AG04450 (cell line): ENCODE results near the gene CNN2. TPM values are rescaled to one million over a fixed set of nuclear protein-coding genes. Genes with fewer than 3 reads are reported as not detected.

ENCODE experiments used
- CTCF ChIA-PET: fragments of 300-600, 350-600 bp; formaldehyde crosslinking; extraction: SDS; loops from one replicate; lab custom pipeline; 2022; ENCODE audit warnings: antibody characterized with exemption, inconsistent platforms; lab: Charles Lee
- POLR2A ChIA-PET: fragments of 350-600 bp; formaldehyde crosslinking; extraction: SDS; loops from one replicate; lab custom pipeline; 2021; ENCODE audit warnings: antibody characterized with exemption, inconsistent platforms; lab: Yijun Ruan, JAX
- DNase-seq: peaks from one replicate; pipeline ENCODE4 v3.0.0-alpha.2; 2011; ENCODE audit warnings: low read depth, low spot score
- H3K27ac ChIP-seq: one replicate; pipeline ENCODE4 v1.5.1; 2012; ENCODE audit warnings: low read depth, low read length, control low read depth
- H3K27me3 ChIP-seq: one replicate; pipeline ENCODE4 v1.6.0; 2012; ENCODE audit warnings: low read length; ENCODE audit not compliant: control insufficient read depth, insufficient read depth
- H3K4me3 ChIP-seq: 2 replicates; pipeline ENCODE4 v1.5.1; 2011; ENCODE audit warnings: mild to moderate bottlenecking, low read depth, low read length, control low read depth
- H3K9me3 ChIP-seq: 2 replicates; pipeline ENCODE4 v1.5.1; 2012; ENCODE audit warnings: low read length; ENCODE audit not compliant: control insufficient read depth, insufficient read depth
- polyA plus RNA-seq: library from polyadenylated mRNA; depleted of rRNA; stranded (reverse); fragments of >200 nt; gene quantifications from 2 replicates; pipeline ENCODE4 v1.2.3, GENCODE V29; 2011
- TF ChIP-seq, protein P1 (sequence below): IDR thresholded peaks from 2 replicates; pipeline ENCODE4 v1.5.1; 2011; ENCODE audit warnings: low read depth, low read length, control low read depth, inconsistent platforms

The CNN2 gene
- polyA plus RNA-seq, 1 experiment, result 302 TPM

DNA sequence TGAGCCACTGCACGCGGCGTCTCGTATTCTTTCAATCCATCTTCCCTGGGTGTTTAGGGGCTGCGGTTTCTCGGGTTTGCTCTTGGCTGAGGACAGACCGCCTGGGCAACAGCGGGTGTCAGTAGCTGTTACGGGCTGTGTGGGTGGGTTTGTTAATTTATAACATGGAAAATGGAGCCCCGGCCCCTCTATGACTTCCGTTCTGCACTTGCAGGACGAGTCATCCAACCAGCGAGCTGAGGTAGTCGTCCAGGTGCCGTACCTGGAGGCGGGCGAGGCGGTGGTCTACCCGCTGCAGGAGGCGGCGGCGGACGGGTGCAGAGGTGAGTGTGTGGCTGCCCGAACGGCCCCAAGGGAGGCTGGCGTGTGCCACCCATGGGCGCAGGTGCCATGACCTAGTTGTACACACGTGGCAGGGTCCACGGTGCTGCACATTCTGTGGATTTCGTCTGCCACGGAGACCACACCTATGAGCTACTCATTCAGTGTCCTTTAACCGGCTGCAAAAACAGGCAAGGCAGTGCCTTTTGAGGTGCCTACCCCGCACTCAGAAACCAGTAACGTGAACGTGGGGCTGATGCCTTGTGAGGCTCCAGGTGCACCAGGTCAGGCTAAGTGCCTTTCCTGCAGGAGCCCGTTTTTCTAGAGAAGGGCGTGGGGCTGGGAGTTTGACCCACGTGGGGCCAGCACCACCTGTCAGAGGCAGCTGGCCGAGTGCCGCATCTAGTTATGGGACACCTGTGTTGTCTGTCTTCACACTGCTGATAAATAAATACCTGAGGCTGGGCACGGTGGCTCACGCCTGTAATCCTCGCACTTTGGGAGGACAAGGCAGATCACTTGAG, 57.8 kb downstream of the CNN2 start:
- no peak overlapping the region for H3K27ac ChIP-seq
- CTCF ChIA-PET, result interaction anchor here (1.0 kb wide), 1 partner anchor 9 kb away, joined by 3 read pairs; no protein-coding TSS in a partner anchor
- TF ChIP-seq, protein P1, sequence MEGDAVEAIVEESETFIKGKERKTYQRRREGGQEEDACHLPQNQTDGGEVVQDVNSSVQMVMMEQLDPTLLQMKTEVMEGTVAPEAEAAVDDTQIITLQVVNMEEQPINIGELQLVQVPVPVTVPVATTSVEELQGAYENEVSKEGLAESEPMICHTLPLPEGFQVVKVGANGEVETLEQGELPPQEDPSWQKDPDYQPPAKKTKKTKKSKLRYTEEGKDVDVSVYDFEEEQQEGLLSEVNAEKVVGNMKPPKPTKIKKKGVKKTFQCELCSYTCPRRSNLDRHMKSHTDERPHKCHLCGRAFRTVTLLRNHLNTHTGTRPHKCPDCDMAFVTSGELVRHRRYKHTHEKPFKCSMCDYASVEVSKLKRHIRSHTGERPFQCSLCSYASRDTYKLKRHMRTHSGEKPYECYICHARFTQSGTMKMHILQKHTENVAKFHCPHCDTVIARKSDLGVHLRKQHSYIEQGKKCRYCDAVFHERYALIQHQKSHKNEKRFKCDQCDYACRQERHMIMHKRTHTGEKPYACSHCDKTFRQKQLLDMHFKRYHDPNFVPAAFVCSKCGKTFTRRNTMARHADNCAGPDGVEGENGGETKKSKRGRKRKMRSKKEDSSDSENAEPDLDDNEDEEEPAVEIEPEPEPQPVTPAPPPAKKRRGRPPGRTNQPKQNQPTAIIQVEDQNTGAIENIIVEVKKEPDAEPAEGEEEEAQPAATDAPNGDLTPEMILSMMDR, result no peak
- POLR2A ChIA-PET, result interaction anchor here (1.1 to 3.2 kb wide), 3 partner anchors 9 to 20 kb away, joined by 3 to 10 read pairs (median 4); partner anchors contain the start of gene GPX4
- DNase-seq, result no peak
- no peaks in the 10 kb centered on the region for H3K27me3 ChIP-seq
- H3K9me3 ChIP-seq, result peaks cover 25% of the 10 kb centered on the region; the same call in 1 of the 2 replicates
- no peak overlapping the region for H3K4me3 ChIP-seq

DNA sequence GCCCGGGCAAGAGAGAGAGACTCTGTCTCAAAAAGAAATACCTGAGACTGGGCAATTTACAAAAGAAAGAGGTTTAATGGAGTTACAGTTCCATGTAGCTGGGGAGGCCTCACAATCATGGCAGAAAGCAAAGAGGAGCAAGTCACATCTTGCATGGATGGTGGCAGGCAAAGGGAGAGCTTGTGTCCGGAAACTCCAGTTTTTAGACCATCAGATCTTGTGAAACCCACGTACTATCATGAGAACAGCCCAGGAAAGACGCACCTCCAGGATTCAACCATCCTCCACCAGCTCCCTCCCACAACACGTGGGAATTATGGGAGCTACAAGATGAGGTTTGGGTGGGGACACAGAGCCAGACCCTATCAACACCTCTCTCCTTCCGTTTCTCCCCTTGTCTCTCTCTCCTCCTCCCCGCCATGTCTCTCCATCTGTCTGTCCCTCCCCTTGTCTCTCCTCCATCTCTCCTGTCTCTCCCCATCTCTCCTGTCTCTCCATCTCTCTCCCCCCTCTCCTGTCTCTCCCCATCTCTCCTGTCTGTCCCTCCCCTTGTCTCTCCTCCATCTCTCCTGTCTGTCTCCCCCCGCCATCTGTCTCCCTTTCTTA, 58.7 kb downstream of the CNN2 start:
- H3K9me3 ChIP-seq, result peaks cover 17% of the 10 kb centered on the region; the same call in 1 of the 2 replicates
- CTCF ChIA-PET, result no interaction called here
- H3K27ac ChIP-seq, result no peak overlapping the region
- H3K27me3 ChIP-seq, result no peaks in the 10 kb centered on the region
- DNase-seq, result no peak
- POLR2A ChIA-PET, result interaction anchor here (1.1 to 3.2 kb wide), 3 partner anchors 10 to 20 kb away, joined by 3 to 10 read pairs (median 4); partner anchors contain the start of gene GPX4
- TF ChIP-seq, protein P1, result no peak
- H3K4me3 ChIP-seq, result no peak overlapping the region

DNA sequence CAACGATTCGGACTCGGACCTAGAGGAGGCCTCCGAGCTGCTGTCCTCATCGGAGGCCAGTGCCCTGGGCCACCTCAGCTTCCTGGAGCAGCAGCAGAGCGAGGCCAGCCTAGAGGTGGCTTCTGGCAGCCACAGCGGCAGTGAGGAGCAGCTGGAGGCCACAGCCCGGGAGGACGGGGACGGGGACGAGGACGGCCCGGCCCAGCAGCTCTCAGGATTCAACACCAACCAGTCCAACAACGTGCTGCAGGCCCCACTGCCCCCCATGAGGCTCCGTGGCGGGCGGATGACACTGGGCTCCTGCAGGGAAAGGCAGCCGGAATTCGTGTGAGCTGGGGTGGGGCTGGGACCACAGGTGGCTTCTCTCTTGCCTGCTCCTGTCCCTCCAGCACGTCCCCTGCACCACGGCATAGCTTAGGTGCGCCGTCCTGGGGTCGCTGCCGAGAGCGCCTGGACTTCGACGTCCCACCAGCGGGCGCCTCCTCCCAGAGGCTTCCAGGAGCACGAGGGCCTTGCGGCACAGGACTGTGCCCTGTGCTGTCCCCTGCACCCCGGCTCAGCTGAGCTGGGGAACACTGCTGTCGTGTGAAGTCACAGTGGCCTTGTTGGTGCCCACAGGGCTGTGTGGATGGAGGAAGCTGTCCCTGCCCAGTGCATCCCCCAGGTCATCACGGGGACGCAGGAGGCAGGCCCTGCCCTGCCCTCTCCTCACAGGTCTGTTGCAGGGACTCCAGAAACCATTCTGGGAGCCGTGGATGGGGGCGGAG, 59.5 kb downstream of the CNN2 start:
- no peaks in the 10 kb centered on the region for H3K27me3 ChIP-seq
- no peak overlapping the region for H3K4me3 ChIP-seq
- H3K9me3 ChIP-seq, result peaks cover 10% of the 10 kb centered on the region; the same call in 1 of the 2 replicates
- ChIA-PET CTCF (interaction anchor here (0.6 kb wide), 1 partner anchor 28 kb away, joined by 3 read pairs; no protein-coding TSS in a partner anchor), POLR2A (interaction anchor here (1.1 to 3.2 kb wide), 3 partner anchors 11 to 21 kb away, joined by 3 to 10 read pairs (median 4); partner anchors contain the start of gene GPX4)
- TF ChIP-seq, protein P1, result no peak
- no peak overlapping the region for H3K27ac ChIP-seq
- DNase-seq, result no peak

DNA sequence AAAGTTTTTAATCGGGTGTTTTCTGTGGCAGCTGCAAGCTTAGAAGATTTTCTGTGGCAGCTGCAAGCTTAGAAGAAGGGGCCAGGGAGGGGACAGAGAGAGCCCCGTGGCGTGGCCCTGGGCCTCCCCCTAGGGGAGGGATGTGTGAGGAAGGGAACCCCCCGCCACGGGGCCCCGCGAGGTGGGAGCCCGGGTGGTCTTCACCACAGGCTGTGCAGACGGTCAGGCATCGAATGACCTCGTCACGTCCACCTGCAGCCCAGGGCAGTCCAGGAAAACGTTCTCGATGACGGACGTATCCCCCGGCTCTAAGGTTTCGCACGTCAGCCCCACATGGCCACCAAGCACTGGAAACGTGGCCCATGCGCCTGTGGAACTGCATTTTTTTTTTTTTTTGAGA, 60.2 kb downstream of the CNN2 start:
- no peak overlapping the region for H3K4me3 ChIP-seq
- DNase-seq, result no peak
- TF ChIP-seq, protein P1, result no peak
- no peak overlapping the region for H3K27ac ChIP-seq
- ChIA-PET CTCF (interaction anchor here (0.6 kb wide), 1 partner anchor 27 kb away, joined by 3 read pairs; no protein-coding TSS in a partner anchor), POLR2A (interaction anchor here (0.8 to 3.2 kb wide), 2 partner anchors 18 to 113 kb away, joined by 4 to 10 read pairs; partner anchors contain the start of gene GPX4)
- peaks cover 3% of the 10 kb centered on the region; the same call in 1 of the 2 replicates for H3K9me3 ChIP-seq
- H3K27me3 ChIP-seq, result no peaks in the 10 kb centered on the region
